ENCODE measurements around the gene FMR1NB.

The FMR1NB gene, protein sequence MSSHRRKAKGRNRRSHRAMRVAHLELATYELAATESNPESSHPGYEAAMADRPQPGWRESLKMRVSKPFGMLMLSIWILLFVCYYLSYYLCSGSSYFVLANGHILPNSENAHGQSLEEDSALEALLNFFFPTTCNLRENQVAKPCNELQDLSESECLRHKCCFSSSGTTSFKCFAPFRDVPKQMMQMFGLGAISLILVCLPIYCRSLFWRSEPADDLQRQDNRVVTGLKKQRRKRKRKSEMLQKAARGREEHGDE
- 0 reads per million in 3 donors for total RNA-seq

DNA sequence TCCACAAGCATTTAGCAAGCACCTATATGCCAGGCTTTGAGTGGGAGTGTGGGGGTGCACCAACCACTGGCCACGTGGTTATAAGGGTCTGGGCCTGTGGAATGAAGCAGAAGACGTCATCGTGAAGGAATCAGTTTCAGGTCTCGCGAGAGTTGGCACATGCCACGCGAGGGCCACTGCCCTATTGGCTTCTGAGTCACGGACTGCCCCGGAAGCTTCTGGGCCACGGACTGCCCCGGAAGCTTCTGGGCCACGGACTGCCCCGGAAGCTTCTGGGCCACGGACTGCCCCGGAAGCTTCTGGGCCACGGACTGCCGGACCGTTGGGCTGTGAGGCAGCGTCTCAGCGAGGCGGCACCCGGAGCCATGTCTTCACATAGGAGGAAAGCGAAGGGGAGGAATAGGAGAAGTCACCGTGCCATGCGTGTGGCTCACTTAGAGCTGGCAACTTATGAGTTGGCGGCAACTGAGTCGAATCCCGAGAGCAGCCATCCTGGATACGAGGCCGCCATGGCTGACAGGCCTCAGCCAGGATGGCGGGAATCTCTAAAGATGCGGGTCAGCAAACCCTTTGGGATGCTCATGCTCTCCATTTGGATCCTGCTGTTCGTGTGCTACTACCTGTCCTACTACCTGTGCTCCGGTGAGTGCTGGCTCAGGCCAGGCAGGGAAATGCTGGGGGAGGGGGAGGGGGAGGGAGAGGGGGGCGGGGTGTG is at the start of gene FMR1NB:
FMR1NB (plus strand) TSS at position 300 of the 715 bp plus-strand sequence; CDS start at position 366, 66 bp downstream.
- Histone ChIP-seq H3K4me1 (ENCODE audit: control insufficient read depth, insufficient read depth, low read length, poor library complexity, severe bottlenecking) (no peaks in the 10 kb centered on the region), H3K36me3 (ENCODE audit: control insufficient read depth, insufficient read depth, low read length) (no peaks in the 10 kb centered on the region), H3K27ac (ENCODE audit: insufficient read depth, low read length, poor library complexity, severe bottlenecking) (no peak within 1 kb of the TSS), H3K4me3 (ENCODE audit: insufficient read depth, low read depth, low read length, poor library complexity, severe bottlenecking) (no peak within 1 kb of the TSS), H3K9me3 (ENCODE audit: control insufficient read depth, low read length) (no peaks in the 10 kb centered on the region), H3K27me3 (replicated peaks; ENCODE audit: control insufficient read depth, insufficient read depth, low read length, poor library complexity, severe bottlenecking) (no peaks in the 10 kb centered on the region)
- no peak for DNase-seq

DNA sequence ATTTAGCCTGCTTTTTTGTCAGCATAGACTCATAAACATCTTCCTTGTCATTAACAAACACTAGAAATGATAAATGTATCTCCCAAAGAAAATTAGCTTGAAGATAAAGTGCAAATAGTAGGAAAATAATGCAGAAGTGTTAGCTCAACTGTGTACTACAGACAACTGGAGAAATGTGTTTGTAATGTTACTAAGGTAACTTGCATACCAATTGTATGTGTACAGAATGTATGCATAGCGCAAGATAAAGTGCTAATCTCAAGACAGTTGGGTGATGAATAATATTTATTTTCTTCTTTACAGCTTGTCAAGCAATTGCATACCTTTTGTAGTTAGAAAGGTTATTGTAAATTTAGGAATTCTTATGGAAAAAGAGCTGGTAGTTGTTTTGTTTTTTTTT is 47.3 kb upstream of the FMR1NB start:
- H3K27ac ChIP-seq (ENCODE audit: insufficient read depth, low read length, poor library complexity, severe bottlenecking), result no peak overlapping the region
- no peaks in the 10 kb centered on the region for H3K9me3 ChIP-seq (ENCODE audit: control insufficient read depth, low read length)
- H3K27me3 ChIP-seq (replicated peaks; ENCODE audit: control insufficient read depth, insufficient read depth, low read length, poor library complexity, severe bottlenecking), result no peaks in the 10 kb centered on the region
- no peaks in the 10 kb centered on the region for H3K4me1 ChIP-seq (ENCODE audit: control insufficient read depth, insufficient read depth, low read length, poor library complexity, severe bottlenecking)
- H3K36me3 ChIP-seq (ENCODE audit: control insufficient read depth, insufficient read depth, low read length), result peaks cover 12% of the 10 kb centered on the region
- no peak overlapping the region for H3K4me3 ChIP-seq (ENCODE audit: insufficient read depth, low read depth, low read length, poor library complexity, severe bottlenecking)
- no peak for DNase-seq

DNA sequence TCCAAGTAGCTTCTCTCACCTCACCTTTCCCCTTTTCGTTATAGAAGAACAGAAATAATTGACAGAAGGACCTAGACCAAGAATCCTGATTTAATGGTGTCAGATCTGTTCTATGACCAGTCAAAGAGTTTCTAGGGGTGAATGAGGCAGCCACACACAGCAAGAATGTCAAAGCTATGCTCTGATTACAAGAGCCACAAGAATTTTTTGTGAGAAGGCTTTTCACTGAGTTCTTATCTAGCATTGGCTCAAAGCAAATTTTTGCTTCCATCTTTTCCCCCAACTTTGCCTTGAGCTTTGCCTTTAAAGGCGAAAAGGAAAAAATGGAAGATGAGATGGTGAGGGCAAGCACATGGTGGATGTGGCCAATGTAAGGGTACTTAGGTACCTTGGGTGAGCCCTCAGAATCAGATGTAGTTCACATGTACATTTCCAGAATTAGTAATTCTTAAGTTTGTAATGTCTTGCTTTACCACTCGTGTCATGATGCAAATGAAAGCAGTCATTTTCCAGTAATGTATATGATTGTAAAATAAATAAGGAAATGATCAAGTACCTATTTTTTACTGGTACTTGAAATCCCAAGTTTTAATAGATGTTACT is 45.9 kb upstream of the FMR1NB start:
- no peak for DNase-seq
- Histone ChIP-seq H3K4me3 (ENCODE audit: insufficient read depth, low read depth, low read length, poor library complexity, severe bottlenecking) (no peak overlapping the region), H3K4me1 (ENCODE audit: control insufficient read depth, insufficient read depth, low read length, poor library complexity, severe bottlenecking) (no peaks in the 10 kb centered on the region), H3K27me3 (replicated peaks; ENCODE audit: control insufficient read depth, insufficient read depth, low read length, poor library complexity, severe bottlenecking) (no peaks in the 10 kb centered on the region), H3K36me3 (ENCODE audit: control insufficient read depth, insufficient read depth, low read length) (peaks cover 12% of the 10 kb centered on the region), H3K27ac (ENCODE audit: insufficient read depth, low read length, poor library complexity, severe bottlenecking) (no peak overlapping the region), H3K9me3 (ENCODE audit: control insufficient read depth, low read length) (no peaks in the 10 kb centered on the region)

DNA sequence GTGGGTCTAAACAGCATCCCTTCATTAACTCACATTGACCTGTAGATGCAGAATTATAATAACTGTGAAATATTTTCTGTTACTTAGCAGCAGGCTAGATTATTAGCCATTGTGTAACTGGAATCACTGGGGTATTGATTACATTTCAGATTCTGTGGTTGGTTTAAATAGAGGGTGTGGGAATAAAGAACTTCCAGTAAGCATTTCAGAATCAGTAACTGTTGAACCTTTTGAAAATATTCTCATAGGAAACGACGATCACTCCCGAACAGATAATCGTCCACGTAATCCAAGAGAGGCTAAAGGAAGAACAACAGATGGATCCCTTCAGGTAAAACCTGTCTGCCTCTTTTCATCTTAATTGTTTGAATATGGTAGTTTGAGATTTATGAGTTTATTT is 35.9 kb upstream of the FMR1NB start:
- Histone ChIP-seq H3K4me1 (ENCODE audit: control insufficient read depth, insufficient read depth, low read length, poor library complexity, severe bottlenecking) (no peaks in the 10 kb centered on the region), H3K36me3 (ENCODE audit: control insufficient read depth, insufficient read depth, low read length) (peaks cover 22% of the 10 kb centered on the region), H3K4me3 (ENCODE audit: insufficient read depth, low read depth, low read length, poor library complexity, severe bottlenecking) (no peak overlapping the region), H3K27me3 (replicated peaks; ENCODE audit: control insufficient read depth, insufficient read depth, low read length, poor library complexity, severe bottlenecking) (no peaks in the 10 kb centered on the region), H3K27ac (ENCODE audit: insufficient read depth, low read length, poor library complexity, severe bottlenecking) (no peak overlapping the region), H3K9me3 (ENCODE audit: control insufficient read depth, low read length) (no peaks in the 10 kb centered on the region)
- DNase-seq, result no peak

DNA sequence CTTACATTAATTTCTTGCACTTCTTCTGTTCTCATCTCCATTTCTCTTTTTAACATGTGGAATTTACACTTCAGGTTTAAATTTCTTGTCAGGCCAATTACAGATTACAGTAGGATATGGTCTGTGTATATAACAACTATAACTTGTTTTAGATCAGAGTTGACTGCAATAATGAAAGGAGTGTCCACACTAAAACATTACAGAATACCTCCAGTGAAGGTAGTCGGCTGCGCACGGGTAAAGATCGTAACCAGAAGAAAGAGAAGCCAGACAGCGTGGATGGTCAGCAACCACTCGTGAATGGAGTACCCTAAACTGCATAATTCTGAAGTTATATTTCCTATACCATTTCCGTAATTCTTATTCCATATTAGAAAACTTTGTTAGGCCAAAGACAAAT is 32.6 kb upstream of the FMR1NB start:
- no peak for DNase-seq
- no peaks in the 10 kb centered on the region for H3K27me3 ChIP-seq (replicated peaks; ENCODE audit: control insufficient read depth, insufficient read depth, low read length, poor library complexity, severe bottlenecking)
- H3K4me3 ChIP-seq (ENCODE audit: insufficient read depth, low read depth, low read length, poor library complexity, severe bottlenecking), result no peak overlapping the region
- no peaks in the 10 kb centered on the region for H3K4me1 ChIP-seq (ENCODE audit: control insufficient read depth, insufficient read depth, low read length, poor library complexity, severe bottlenecking)
- peaks cover 22% of the 10 kb centered on the region for H3K36me3 ChIP-seq (ENCODE audit: control insufficient read depth, insufficient read depth, low read length)
- H3K27ac ChIP-seq (ENCODE audit: insufficient read depth, low read length, poor library complexity, severe bottlenecking), result no peak overlapping the region
- H3K9me3 ChIP-seq (ENCODE audit: control insufficient read depth, low read length), result no peaks in the 10 kb centered on the region

DNA sequence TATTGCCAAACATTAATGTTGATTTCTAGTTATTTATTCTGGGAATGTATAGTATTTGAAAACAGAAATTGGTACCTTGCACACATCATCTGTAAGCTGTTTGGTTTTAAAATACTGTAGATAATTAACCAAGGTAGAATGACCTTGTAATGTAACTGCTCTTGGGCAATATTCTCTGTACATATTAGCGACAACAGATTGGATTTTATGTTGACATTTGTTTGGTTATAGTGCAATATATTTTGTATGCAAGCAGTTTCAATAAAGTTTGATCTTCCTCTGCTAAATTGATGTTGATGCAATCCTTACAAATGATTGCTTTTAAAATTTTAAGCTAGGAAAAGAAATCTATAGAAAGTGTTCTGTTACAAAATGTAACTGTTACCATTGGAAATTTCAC is 30.8 kb upstream of the FMR1NB start:
- no peaks in the 10 kb centered on the region for H3K4me1 ChIP-seq (ENCODE audit: control insufficient read depth, insufficient read depth, low read length, poor library complexity, severe bottlenecking)
- no peaks in the 10 kb centered on the region for H3K27me3 ChIP-seq (replicated peaks; ENCODE audit: control insufficient read depth, insufficient read depth, low read length, poor library complexity, severe bottlenecking)
- peaks cover 16% of the 10 kb centered on the region for H3K36me3 ChIP-seq (ENCODE audit: control insufficient read depth, insufficient read depth, low read length)
- DNase-seq, result no peak
- H3K27ac ChIP-seq (ENCODE audit: insufficient read depth, low read length, poor library complexity, severe bottlenecking), result no peak overlapping the region
- no peak overlapping the region for H3K4me3 ChIP-seq (ENCODE audit: insufficient read depth, low read depth, low read length, poor library complexity, severe bottlenecking)
- H3K9me3 ChIP-seq (ENCODE audit: control insufficient read depth, low read length), result no peaks in the 10 kb centered on the region

DNA sequence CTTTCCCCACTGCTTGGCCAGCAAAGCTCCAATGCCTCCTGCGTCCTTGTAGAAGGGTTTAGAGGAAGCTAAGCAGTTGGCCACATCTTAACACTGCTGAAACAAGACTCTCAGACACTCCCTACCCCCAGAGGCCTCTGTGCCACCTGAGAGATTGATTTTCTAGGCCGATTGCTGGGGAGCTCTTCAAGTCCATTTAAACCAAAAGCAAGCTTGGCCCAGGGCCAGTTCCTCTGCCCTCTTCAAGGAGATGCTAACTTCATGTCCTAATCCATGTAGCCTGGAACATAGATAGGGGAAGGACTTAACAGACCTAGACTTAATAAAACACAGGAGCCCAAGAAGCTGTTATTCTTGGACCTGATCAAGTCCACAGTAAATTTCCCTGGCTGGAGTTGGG is 27.2 kb upstream of the FMR1NB start:
- Histone ChIP-seq H3K27me3 (replicated peaks; ENCODE audit: control insufficient read depth, insufficient read depth, low read length, poor library complexity, severe bottlenecking) (no peaks in the 10 kb centered on the region), H3K9me3 (ENCODE audit: control insufficient read depth, low read length) (no peaks in the 10 kb centered on the region), H3K4me3 (ENCODE audit: insufficient read depth, low read depth, low read length, poor library complexity, severe bottlenecking) (no peak overlapping the region), H3K4me1 (ENCODE audit: control insufficient read depth, insufficient read depth, low read length, poor library complexity, severe bottlenecking) (no peaks in the 10 kb centered on the region), H3K36me3 (ENCODE audit: control insufficient read depth, insufficient read depth, low read length) (no peaks in the 10 kb centered on the region), H3K27ac (ENCODE audit: insufficient read depth, low read length, poor library complexity, severe bottlenecking) (no peak overlapping the region)
- no peak for DNase-seq

DNA sequence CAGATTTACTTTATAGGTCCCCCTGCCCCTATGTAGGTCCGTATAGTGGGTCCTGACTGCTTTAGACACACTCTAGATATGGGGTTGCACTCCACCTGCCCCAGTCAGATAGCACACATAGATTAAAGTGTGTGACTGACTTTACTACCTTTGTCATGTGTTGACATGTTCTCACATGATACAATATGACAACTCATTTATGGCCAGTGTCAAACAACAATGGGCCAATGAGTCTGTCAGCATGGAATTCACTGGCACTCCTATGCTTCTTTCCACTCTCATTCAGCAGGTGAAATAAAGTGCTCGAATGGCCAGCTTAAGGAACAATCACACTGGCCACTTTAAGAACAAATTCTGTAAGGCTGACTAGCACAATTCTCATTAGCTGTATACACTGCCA is 23.8 kb upstream of the FMR1NB start:
- H3K4me1 ChIP-seq (ENCODE audit: control insufficient read depth, insufficient read depth, low read length, poor library complexity, severe bottlenecking), result no peaks in the 10 kb centered on the region
- no peaks in the 10 kb centered on the region for H3K27me3 ChIP-seq (replicated peaks; ENCODE audit: control insufficient read depth, insufficient read depth, low read length, poor library complexity, severe bottlenecking)
- no peak overlapping the region for H3K27ac ChIP-seq (ENCODE audit: insufficient read depth, low read length, poor library complexity, severe bottlenecking)
- H3K9me3 ChIP-seq (ENCODE audit: control insufficient read depth, low read length), result no peaks in the 10 kb centered on the region
- DNase-seq, result no peak
- H3K4me3 ChIP-seq (ENCODE audit: insufficient read depth, low read depth, low read length, poor library complexity, severe bottlenecking), result no peak overlapping the region
- H3K36me3 ChIP-seq (ENCODE audit: control insufficient read depth, insufficient read depth, low read length), result no peaks in the 10 kb centered on the region

DNA sequence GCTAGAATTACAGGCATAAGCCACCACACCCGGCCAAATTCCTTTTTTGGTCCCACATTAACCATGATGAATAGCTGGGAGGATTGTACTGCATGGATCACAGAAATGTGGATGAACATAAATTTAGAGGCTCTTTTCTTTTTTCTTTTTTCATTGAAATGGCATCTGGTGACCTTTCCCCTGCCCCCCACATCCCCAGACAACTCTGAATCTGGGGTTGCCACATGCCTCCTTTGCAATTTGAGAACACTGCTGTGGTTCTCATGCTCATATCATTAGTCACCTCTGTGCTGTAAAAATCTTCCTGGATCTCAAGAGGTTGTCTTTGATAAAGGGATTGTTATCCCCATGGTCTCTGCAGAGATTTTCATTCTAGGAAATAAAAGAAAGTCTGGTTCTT is 22.8 kb upstream of the FMR1NB start:
- H3K9me3 ChIP-seq (ENCODE audit: control insufficient read depth, low read length), result no peaks in the 10 kb centered on the region
- no peak for DNase-seq
- no peak overlapping the region for H3K4me3 ChIP-seq (ENCODE audit: insufficient read depth, low read depth, low read length, poor library complexity, severe bottlenecking)
- H3K36me3 ChIP-seq (ENCODE audit: control insufficient read depth, insufficient read depth, low read length), result no peaks in the 10 kb centered on the region
- H3K27ac ChIP-seq (ENCODE audit: insufficient read depth, low read length, poor library complexity, severe bottlenecking), result no peak overlapping the region
- H3K27me3 ChIP-seq (replicated peaks; ENCODE audit: control insufficient read depth, insufficient read depth, low read length, poor library complexity, severe bottlenecking), result no peaks in the 10 kb centered on the region
- no peaks in the 10 kb centered on the region for H3K4me1 ChIP-seq (ENCODE audit: control insufficient read depth, insufficient read depth, low read length, poor library complexity, severe bottlenecking)

DNA sequence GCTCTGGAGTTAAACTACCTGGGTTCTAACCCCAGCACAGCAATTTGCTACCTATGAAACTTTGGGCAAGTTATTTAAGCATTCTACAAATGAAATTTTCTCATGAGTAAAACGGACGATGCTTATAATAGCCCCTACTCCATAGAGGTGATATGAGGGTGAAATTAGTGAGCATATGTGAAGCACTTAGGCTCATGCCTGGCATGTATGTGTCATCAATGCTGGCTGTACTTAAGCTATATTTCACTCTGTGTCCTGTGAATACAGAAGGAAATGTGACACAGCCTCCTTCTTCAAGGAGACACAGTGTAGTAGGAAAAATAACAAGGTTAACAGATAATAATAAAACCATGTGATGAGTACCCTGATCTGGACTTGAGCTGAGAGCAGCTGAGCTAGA is 20.4 kb upstream of the FMR1NB start:
- Histone ChIP-seq H3K27ac (ENCODE audit: insufficient read depth, low read length, poor library complexity, severe bottlenecking) (no peak overlapping the region), H3K27me3 (replicated peaks; ENCODE audit: control insufficient read depth, insufficient read depth, low read length, poor library complexity, severe bottlenecking) (no peaks in the 10 kb centered on the region), H3K9me3 (ENCODE audit: control insufficient read depth, low read length) (no peaks in the 10 kb centered on the region), H3K4me3 (ENCODE audit: insufficient read depth, low read depth, low read length, poor library complexity, severe bottlenecking) (no peak overlapping the region), H3K36me3 (ENCODE audit: control insufficient read depth, insufficient read depth, low read length) (no peaks in the 10 kb centered on the region), H3K4me1 (ENCODE audit: control insufficient read depth, insufficient read depth, low read length, poor library complexity, severe bottlenecking) (no peaks in the 10 kb centered on the region)
- no peak for DNase-seq

All from effector memory CD4-positive, alpha-beta T cell (primary cell).